Epithelial cell of proximal tubule (primary cell): Measurements from ENCODE around the gene TPSB2. TPM values are rescaled to one million over a fixed set of nuclear protein-coding genes. Genes with fewer than 3 reads are reported as not detected.
"Not testable (repeated sequence)": the region's sequence is repeated elsewhere in the genome, so short reads cannot be mapped to it uniquely, and the experiment has no call there.

Experiments used
- DNase-seq: peaks from one replicate; pipeline ENCODE4 v3.0.0-alpha.2; 2011; ENCODE audit warnings: low read depth
- H3K4me3 ChIP-seq: 2 replicates; pipeline ENCODE4 v1.5.1; 2011; ENCODE audit warnings: low read depth, mild to moderate bottlenecking, low read length
- CTCF ChIP-seq: conservative IDR thresholded peaks from 2 replicates; pipeline ENCODE4 v1.5.1; 2012; ENCODE audit warnings: low read depth, mild to moderate bottlenecking, low read length
- total RNA-seq: library from RNA; depleted of rRNA; stranded (reverse); fragments of >200 nt; gene quantifications from 2 replicates; pipeline ENCODE4 v1.2.3, GENCODE V29; 2015

The TPSB2 gene
- total RNA-seq, 1 donor from 2014 or later, result not detected

GRCh38 chr16:1259760-1260068 is 29.7 kb upstream of the TPSB2 start:
- TF ChIP-seq CTCF, result no peak
- DNase-seq, result no peak
- H3K4me3 ChIP-seq, result no peak overlapping the region

GRCh38 chr16:1258906-1259759 is 29.1 kb upstream of the TPSB2 start:
- H3K4me3 ChIP-seq, result no peak overlapping the region
- no peak for TF ChIP-seq CTCF
- no peak for DNase-seq

- TF ChIP-seq CTCF, result no peak
- DNase-seq, result no peak
- no peak overlapping the region for H3K4me3 ChIP-seq
Observed at GRCh38 chr16:1258225-1258600, 28.2 kb upstream of the TPSB2 start.

GRCh38 chr16:1257561-1258224 is 27.7 kb upstream of the TPSB2 start:
- no peak overlapping the region for H3K4me3 ChIP-seq
- no peak for DNase-seq
- no peak for TF ChIP-seq CTCF

GRCh38 chr16:1256874-1257322 is 26.9 kb upstream of the TPSB2 start:
- no peak for TF ChIP-seq CTCF

GRCh38 chr16:1256296-1256873 is 26.4 kb upstream of the TPSB2 start:
- not testable (repeated sequence) for DNase-seq, H3K4me3 ChIP-seq

More at GRCh38 chr16:1256874-1257322, 26.9 kb upstream of the TPSB2 start:
- no peak for DNase-seq
- no peak overlapping the region for H3K4me3 ChIP-seq

GRCh38 chr16:1255276-1256122 is 25.5 kb upstream of the TPSB2 start, which contains the start of gene TPSD1:
Gene TPSD1, plus strand, starts transcription at chr16:1256069. Its CDS starts 212 bp downstream, at chr16:1256281.
- H3K4me3 ChIP-seq, result not testable (repeated sequence)

GRCh38 chr16:1254821-1255220 is 24.8 kb upstream of the TPSB2 start:
- H3K4me3 ChIP-seq, DNase-seq: not testable (repeated sequence)

More at GRCh38 chr16:1255276-1256122, 25.5 kb upstream of the TPSB2 start, which contains the start of gene TPSD1:
- DNase-seq, result not testable (repeated sequence)

- H3K4me3 ChIP-seq, DNase-seq: not testable (repeated sequence)
Observed at GRCh38 chr16:1253701-1254364, 23.8 kb upstream of the TPSB2 start.

- not testable (repeated sequence) for DNase-seq, H3K4me3 ChIP-seq
Observed at GRCh38 chr16:1249031-1249755, 19.2 kb upstream of the TPSB2 start.
